ENCODE results near the gene ITIH6.
A peak's percentile ranks its signal among the peaks of the same experiment; 100 is the strongest.
"Not testable (repeated sequence)": the region's sequence is repeated elsewhere in the genome, so short reads cannot be mapped to it uniquely, and the experiment has no call there.

Gene ITIH6

GRCh38 chrX:54785901-54786300 lies 12.2 kb downstream of the ITIH6 start:
- H3K4me3 ChIP-seq (ENCODE audit: low read depth, low read length): no peak overlapping the region
- peak; percentile 43 for DNase-seq (ENCODE audit: low read depth)
- peak; percentile 36 for TF ChIP-seq CTCF (IDR thresholded peaks at IDR 0.05; ENCODE audit: insufficient read depth, low read depth, low read length, missing control alignments)

GRCh38 chrX:54776987-54777672 lies 20.9 kb downstream of the ITIH6 start:
- TF ChIP-seq CTCF (IDR thresholded peaks at IDR 0.05; ENCODE audit: insufficient read depth, low read depth, low read length, missing control alignments): no peak
- H3K4me3 ChIP-seq (ENCODE audit: low read depth, low read length): no peak overlapping the region
- peak; percentile 39 for DNase-seq (ENCODE audit: low read depth)

- no peak overlapping the region for H3K4me3 ChIP-seq (ENCODE audit: low read depth, low read length)
- no peak for TF ChIP-seq CTCF (IDR thresholded peaks at IDR 0.05; ENCODE audit: insufficient read depth, low read depth, low read length, missing control alignments)
- DNase-seq (ENCODE audit: low read depth): no peak
These were observed 22.0 kb downstream of the ITIH6 start for GRCh38 chrX:54776061-54776460.

- H3K4me3 ChIP-seq (ENCODE audit: low read depth, low read length); DNase-seq (ENCODE audit: low read depth): not testable (repeated sequence)
These were observed 23.5 kb downstream of the ITIH6 start for GRCh38 chrX:54774391-54775094.

GRCh38 chrX:54758114-54759055 lies 39.7 kb downstream of the ITIH6 start:
- H3K4me3 ChIP-seq (ENCODE audit: low read depth, low read length): no peak overlapping the region
- TF ChIP-seq CTCF (IDR thresholded peaks at IDR 0.05; ENCODE audit: insufficient read depth, low read depth, low read length, missing control alignments): no peak
- DNase-seq (ENCODE audit: low read depth): no peak

- H3K4me3 ChIP-seq (ENCODE audit: low read depth, low read length): no peak overlapping the region
- DNase-seq (ENCODE audit: low read depth): no peak
- TF ChIP-seq CTCF (IDR thresholded peaks at IDR 0.05; ENCODE audit: insufficient read depth, low read depth, low read length, missing control alignments): no peak
These were observed 43.2 kb downstream of the ITIH6 start for GRCh38 chrX:54754854-54755253.

- no peak for TF ChIP-seq CTCF (IDR thresholded peaks at IDR 0.05; ENCODE audit: insufficient read depth, low read depth, low read length, missing control alignments)
These were observed 49.4 kb downstream of the ITIH6 start for GRCh38 chrX:54748626-54749025.

More at GRCh38 chrX:54748626-54749025, 49.4 kb downstream of the ITIH6 start:
- no peak for DNase-seq (ENCODE audit: low read depth)
- H3K4me3 ChIP-seq (ENCODE audit: low read depth, low read length): no peak overlapping the region
